Activated T-cell treated with anti-CD3 and anti-CD28 coated beads, Interleukin-2, amount 50 U/mL, for 48 hours (primary cell): ENCODE results near the gene SARNP.
"Not testable (repeated sequence)": the region's sequence is repeated elsewhere in the genome, so short reads cannot be mapped to it uniquely, and the experiment has no call there.

ENCODE experiments used
- DNase-seq, 2 experiments: peaks; one replicate each; pipeline ENCODE4 v3.0.0-alpha.2; 2020

SARNP gene

GRCh38 chr12:55838361-55838760, 20.8 kb upstream of the SARNP start:
- DNase-seq: no peak

- not testable (repeated sequence) for DNase-seq
Observed at GRCh38 chr12:55834400-55834799, 16.9 kb upstream of the SARNP start.

DNA sequence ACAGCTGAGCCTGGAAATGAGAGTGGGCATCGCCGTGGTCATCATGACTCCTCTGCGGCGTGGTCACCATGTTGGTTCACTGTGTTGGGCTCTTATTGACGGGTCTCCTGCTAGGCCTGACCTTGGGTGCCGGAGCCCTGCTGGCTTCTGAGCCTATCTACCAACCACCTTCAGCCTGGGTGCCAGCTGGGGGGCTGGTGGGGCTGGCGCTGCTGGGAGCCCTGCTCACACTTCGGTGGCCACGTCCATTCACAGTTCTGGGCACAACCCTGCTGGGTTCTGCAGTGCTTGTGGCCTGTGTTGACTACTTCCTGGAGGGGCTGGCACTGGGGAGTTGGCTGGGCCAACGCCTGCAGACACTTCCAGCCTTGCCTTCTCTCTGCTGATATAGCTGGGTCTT, 15.5 kb upstream of the SARNP start:
- DNase-seq: no peak

DNA sequence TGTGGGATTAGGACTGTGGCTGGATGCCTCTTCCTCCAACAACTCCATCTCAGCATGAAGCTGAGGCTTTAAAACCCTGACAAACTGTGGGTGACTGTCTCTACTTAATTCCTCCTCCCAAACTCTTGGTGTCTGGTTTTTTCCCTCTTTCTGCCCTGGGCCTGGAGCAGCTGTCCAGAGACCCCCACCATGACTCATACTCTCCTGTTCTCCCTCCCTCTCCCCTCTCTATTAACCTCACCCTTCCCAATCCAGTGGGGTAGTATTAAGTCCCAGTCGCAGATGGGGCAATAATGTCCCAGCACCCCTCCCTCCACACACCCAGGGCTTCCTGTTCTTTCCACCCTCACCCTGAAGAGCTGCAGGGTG, 13.9 kb upstream of the SARNP start:
- no peak for DNase-seq

DNA sequence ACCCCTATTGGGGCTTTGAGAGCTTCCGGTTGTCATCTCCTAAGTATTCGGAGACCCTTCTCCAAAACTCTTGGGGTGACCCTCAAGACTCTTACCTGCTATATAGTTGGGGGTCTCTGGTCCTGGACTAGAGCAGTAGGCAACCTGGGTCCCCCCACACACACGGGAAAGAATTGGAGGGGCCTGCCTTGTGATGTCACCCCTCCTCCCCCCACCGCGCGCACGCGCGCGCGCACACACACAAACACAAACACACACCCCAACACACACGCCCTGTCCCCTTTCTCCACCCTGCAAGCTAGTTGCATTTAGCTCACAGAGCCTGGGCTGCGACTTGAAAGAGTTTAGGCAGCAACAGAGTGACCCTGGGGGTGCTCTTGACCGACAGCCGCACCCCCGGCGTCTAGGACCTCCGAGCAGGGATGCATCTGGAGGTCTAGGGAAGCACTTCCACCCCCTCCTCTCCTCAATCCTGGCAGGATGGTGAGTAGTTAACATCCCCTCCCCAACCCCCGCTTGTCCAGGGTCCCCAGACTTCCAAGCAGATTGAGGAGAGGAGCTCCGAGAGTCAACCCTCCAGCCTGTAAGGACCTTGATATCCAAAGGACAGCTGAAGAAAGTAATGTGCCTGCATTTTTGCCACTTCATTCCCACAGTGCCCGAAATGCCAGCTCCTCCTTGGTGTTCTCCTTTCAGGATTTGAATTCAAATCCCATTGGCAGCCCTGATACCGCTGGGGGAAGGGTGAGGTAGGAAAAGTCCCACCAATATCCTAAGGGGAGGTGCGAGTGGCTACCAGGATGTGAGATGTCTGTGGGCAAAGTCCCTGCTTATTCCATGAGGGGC, 13.3 kb upstream of the SARNP start:
- peak; percentile 66 to 68 for DNase-seq

- peak; percentile 52 to 56 for DNase-seq
Observed at GRCh38 chr12:55829967-55830600, 12.6 kb upstream of the SARNP start.

DNA sequence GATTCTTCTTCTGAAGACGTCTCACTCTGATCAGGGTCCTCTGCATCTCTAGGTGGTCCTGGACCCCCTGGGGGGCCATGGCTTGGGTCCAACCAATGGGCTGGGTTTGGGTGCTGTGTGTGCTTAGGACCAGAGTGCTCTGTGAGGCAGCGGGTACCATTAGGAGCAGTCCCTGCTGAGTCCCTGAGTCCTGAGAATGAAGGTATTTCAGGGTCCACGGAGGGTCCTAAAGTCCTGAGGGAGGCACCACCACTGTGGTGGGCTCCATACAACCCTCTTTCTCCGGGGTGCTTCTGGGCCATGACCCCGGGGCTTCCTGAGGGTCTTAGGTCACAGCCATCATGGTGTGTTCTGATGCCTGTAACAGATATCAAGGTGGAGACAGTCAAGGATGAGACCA, 10.8 kb upstream of the SARNP start:
- no peak for DNase-seq

GRCh38 chr12:55827806-55828205, 10.3 kb upstream of the SARNP start:
- no peak for DNase-seq

- no peak for DNase-seq
Observed at GRCh38 chr12:55824726-55825125, 7.2 kb upstream of the SARNP start.

DNA sequence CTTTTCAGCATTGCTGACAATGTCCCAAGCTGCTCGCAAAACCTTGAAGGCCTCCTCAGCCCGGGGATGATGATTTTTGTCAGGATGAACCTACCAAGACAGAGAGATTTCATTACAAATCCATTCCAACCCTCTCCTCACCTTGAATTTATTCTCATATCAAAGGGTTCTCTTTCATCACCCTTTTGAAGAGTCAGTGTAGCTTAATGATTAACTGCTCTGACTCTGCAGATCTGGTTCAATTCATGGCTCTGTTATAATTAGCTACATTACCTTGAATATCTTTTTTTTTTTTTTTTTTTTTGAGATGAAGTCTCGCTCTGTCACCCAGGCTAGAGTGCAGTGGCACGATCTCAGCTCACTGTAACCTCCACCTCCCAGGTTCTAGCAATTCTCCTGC, 5.9 kb upstream of the SARNP start:
- no peak for DNase-seq

DNA sequence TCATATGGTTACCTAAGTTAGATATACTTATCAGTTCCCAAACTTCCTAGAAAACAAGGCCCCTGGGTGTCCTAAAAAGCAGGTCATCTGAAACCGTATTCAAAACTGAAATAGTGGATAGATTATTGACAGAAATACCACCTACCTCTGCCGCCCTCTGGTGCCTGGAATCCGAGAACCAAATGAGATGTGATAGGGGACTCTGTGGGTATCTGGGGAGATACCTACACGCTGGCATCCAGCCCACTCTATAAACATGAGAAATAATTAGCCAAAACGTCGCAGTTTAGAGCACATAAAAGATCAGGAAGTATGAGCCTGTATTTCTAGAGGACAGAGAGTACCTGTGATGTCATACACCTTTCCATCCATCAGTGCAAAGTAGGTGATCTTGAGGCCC, 4.7 kb upstream of the SARNP start:
- DNase-seq: no peak

GRCh38 chr12:55820679-55821078, 3.2 kb upstream of the SARNP start:
- DNase-seq: no peak

GRCh38 chr12:55818886-55819285, 1.4 kb upstream of the SARNP start:
- no peak for DNase-seq

- no peak for DNase-seq
Observed at GRCh38 chr12:55818140-55818728, 710 bp upstream of the SARNP start.

- DNase-seq: no peak
Observed at GRCh38 chr12:55816881-55817344, 611 bp downstream of the SARNP start.

DNA sequence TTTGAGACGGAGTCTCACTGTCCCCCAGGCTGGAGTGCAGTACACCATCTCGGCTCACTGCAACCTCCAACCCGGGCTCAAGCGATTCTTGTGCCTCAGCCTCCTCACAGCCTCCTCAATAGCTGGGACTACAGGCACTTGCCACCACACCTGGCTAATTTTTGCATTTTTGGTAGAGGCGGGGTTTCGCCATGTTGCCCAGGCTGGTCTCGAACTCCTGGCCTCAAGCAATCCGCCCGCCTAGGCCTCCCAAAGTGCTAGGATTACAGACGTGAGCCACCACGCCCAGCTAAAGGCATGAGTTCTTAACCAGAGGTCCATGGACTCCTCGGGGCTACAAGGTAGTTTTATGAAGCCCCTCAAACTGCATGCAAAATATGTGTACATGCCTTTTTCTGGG, 2.1 kb downstream of the SARNP start:
- no peak for DNase-seq

DNA sequence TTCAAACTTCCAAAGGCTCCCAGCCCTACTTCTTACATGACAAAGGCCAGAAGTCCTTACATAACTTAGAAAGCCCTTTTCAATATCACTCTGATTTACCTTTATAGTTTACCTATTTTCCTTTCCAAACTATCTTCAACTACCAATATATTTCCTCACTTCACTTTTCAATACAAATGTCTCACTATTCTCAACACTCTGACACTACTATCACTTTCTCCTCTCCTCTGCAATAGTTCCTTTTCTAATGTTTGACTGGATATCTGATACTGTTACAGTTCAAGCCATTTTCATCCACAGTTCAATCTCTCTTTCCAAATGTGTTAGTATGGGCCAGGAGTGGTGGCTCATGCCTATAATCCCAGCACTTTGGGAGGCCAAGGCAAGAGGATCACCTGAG, 3.3 kb downstream of the SARNP start:
- no peak for DNase-seq

DNA sequence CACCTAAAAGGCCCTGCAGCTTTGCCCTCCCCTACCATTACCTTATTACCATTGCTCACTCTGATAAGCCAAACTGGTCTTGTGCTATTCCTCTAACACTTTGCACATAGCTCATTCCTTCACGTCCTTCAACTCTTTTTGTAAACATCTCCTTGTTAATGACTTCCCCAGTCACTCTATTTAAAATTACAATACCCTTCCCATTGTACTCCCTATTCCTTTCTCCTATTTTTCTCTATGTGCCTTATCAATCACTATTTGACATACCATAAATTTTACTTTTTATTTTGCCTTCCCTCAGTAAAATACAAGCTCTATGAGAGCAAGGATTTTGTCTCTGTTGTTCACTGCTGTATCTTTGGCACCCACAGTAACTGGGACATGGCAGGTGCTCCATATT, 5.4 kb downstream of the SARNP start:
- no peak for DNase-seq

GRCh38 chr12:55809274-55809673, 8.2 kb downstream of the SARNP start:
- no peak for DNase-seq

GRCh38 chr12:55806982-55807381, 10.5 kb downstream of the SARNP start:
- DNase-seq: no peak

DNA sequence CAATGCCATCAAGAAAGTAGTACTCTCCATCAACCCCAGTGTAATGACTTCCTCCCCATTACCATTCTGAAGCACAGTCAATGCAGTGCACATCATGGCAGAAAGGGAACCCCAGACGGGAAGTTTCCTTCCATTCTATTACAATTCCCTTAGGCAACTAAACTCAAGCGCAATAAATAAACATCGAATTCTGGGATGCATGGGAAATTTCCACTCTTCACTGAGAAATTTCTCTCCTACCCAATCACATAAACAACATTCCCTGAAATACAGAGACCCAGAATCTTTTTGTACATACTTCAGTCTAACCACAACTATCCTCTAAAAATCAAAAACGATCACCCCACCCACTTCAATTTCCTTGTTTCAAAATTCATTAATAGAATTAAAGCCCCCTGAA, 20.0 kb downstream of the SARNP start:
- DNase-seq: no peak

GRCh38 chr12:55797068-55797467, 20.5 kb downstream of the SARNP start:
- DNase-seq: no peak

GRCh38 chr12:55795950-55796349, 21.6 kb downstream of the SARNP start:
- DNase-seq: no peak

DNA sequence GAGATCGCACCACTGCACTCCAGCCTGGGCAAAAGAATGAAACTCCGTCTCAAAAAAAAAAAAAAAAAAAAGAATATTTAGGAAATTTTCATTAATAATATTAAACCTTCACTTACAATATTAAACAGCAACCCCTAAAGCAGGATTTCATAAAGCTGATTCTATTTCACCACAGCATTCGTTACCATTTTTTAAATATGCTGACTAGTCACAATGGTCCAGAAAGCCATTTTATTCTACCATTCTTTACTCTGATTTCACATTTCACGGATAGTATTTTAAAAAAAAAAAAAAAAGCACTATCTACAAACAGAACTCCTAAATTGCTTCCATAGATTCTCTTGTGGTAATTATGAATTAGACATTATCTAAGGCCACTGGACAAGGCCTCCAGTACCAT, 27.6 kb downstream of the SARNP start:
- no peak for DNase-seq
